ENCODE results near the gene FARP1. TPM values are rescaled to one million over a fixed set of nuclear protein-coding genes. Genes with fewer than 3 reads are reported as not detected.

The FARP1 gene
- total and polyA plus RNA-seq, 2 experiments from 2014 or later: 43.2 to 44.2 TPM

GRCh38 chr13:98504371-98504963, 361.6 kb downstream of the FARP1 start:
- no peak for DNase-seq (ENCODE audit: low read depth in 1 of 2, low spot score in 1 of 2)
- H3K4me1 ChIP-seq (ENCODE audit: low read depth): peaks cover 76% of the 10 kb centered on the region

More at GRCh38 chr13:98504371-98504963, 361.6 kb downstream of the FARP1 start:
- no peaks in the 10 kb centered on the region for H3K36me3 ChIP-seq
- H3K27ac ChIP-seq: peak overlapping the region; percentile 93
- no peaks in the 10 kb centered on the region for H3K9me3 ChIP-seq (ENCODE audit: low read depth)
- TF ChIP-seq CTCF (IDR thresholded peaks at IDR 0.05; ENCODE audit: low read depth, low read length): no peak
- no peaks in the 10 kb centered on the region for H3K27me3 ChIP-seq
- no peak overlapping the region for H3K4me3 ChIP-seq

Other genes starting within 250 kb of the FARP1 start
- 89.7 and 119 TPM in 2 replicates for gene IPO5, start 189.4 kb upstream of the FARP1 start, total RNA-seq
- gene IPO5, start 189.4 kb upstream of the FARP1 start, polyA plus RNA-seq: 55.5 and 88.8 TPM in 2 replicates
- not detected in 2 replicates for gene RNF113B, start 34.2 kb downstream of the FARP1 start, total RNA-seq
- 0.10 TPM in 1 of 2 replicates, not detected in the other for gene RNF113B, start 34.2 kb downstream of the FARP1 start, polyA plus RNA-seq